ENCODE results near the gene HSPB1.

HSPB1 gene

DNA sequence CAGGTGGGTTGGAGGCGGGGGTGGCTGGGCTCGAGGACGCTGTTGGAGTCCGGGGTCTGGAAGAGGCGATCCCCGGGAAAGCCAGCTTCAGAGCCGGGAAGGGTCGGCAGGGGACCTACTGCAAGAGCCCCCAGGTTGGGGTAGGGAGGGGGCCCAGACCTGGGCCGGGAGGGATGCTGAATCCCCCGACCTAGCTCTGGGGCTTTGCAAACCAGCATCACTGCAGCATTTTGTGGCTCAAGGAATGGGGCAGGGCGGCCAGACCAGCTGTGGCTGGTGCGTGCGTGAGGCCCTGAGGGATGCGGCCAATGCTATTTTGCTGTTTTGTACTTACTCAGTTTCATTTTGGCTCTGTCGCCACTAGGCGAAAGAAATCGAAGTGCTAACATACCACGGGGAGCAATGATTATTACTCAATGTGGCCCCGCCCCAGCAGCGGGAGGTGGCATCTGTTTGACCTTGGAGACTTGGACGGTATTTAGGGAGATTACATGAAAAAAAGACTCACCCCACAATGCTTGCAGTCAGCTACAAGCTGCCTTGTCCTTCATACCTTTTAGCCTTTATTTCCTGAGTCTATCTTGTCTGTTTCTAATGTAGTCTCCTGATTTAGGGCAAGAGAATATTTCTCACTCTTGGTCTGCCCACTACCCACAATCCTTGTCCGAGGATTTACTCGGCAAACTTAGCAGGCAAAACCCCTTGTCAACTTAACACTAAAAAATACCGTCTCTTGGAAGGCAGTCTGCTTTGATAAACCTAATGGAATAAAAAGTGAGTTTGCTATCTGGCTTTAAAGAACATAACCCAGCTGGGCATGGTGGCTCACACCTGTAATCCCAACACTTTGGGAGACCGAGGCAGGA, 16.2 kb downstream of the HSPB1 start (continued):
- TF ChIP-seq SALL2 (tag by site-specific recombination; IDR thresholded peaks at IDR 0.05; ENCODE audit: borderline replicate concordance): no peak
- TF ChIP-seq ZBTB17 (tag by site-specific recombination; IDR thresholded peaks at IDR 0.05): peak; percentile 77
- TF ChIP-seq, protein P1, sequence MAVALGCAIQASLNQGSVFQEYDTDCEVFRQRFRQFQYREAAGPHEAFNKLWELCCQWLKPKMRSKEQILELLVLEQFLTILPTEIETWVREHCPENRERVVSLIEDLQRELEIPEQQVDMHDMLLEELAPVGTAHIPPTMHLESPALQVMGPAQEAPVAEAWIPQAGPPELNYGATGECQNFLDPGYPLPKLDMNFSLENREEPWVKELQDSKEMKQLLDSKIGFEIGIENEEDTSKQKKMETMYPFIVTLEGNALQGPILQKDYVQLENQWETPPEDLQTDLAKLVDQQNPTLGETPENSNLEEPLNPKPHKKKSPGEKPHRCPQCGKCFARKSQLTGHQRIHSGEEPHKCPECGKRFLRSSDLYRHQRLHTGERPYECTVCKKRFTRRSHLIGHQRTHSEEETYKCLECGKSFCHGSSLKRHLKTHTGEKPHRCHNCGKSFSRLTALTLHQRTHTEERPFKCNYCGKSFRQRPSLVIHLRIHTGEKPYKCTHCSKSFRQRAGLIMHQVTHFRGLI (tag by site-specific recombination; IDR thresholded peaks at IDR 0.05): no peak
- TF ChIP-seq ZFP3 (tag by site-specific recombination; IDR thresholded peaks at IDR 0.05; ENCODE audit: low read depth): no peak
- TF ChIP-seq ZNF623 (tag by site-specific recombination; IDR thresholded peaks at IDR 0.05): no peak
- no peak for TF ChIP-seq ZNF248 (tag by site-specific recombination; IDR thresholded peaks at IDR 0.05)
- TF ChIP-seq, protein P2, sequence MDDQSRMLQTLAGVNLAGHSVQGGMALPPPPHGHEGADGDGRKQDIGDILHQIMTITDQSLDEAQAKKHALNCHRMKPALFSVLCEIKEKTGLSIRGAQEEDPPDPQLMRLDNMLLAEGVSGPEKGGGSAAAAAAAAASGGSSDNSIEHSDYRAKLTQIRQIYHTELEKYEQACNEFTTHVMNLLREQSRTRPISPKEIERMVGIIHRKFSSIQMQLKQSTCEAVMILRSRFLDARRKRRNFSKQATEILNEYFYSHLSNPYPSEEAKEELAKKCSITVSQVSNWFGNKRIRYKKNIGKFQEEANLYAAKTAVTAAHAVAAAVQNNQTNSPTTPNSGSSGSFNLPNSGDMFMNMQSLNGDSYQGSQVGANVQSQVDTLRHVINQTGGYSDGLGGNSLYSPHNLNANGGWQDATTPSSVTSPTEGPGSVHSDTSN (CRISPR knock-in tag; IDR thresholded peaks at IDR 0.05): no peak
- no peak for TF ChIP-seq ZNF626 (tag by site-specific recombination; IDR thresholded peaks at IDR 0.05)
- TF ChIP-seq, protein P3, sequence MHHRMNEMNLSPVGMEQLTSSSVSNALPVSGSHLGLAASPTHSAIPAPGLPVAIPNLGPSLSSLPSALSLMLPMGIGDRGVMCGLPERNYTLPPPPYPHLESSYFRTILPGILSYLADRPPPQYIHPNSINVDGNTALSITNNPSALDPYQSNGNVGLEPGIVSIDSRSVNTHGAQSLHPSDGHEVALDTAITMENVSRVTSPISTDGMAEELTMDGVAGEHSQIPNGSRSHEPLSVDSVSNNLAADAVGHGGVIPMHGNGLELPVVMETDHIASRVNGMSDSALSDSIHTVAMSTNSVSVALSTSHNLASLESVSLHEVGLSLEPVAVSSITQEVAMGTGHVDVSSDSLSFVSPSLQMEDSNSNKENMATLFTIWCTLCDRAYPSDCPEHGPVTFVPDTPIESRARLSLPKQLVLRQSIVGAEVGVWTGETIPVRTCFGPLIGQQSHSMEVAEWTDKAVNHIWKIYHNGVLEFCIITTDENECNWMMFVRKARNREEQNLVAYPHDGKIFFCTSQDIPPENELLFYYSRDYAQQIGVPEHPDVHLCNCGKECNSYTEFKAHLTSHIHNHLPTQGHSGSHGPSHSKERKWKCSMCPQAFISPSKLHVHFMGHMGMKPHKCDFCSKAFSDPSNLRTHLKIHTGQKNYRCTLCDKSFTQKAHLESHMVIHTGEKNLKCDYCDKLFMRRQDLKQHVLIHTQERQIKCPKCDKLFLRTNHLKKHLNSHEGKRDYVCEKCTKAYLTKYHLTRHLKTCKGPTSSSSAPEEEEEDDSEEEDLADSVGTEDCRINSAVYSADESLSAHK (tag by site-specific recombination; IDR thresholded peaks at IDR 0.05): no peak
- no peak for TF ChIP-seq ZNF184 (tag by site-specific recombination; IDR thresholded peaks at IDR 0.05)
- TF ChIP-seq INSM2 (tag by site-specific recombination; IDR thresholded peaks at IDR 0.05): no peak
- TF ChIP-seq ZNF677 (tag by site-specific recombination; IDR thresholded peaks at IDR 0.05): no peak
- TF ChIP-seq ZNF132 (tag by site-specific recombination; IDR thresholded peaks at IDR 0.05; ENCODE audit: borderline replicate concordance): no peak
- TF ChIP-seq SP3 (tag by site-specific recombination; IDR thresholded peaks at IDR 0.05): no peak
- TF ChIP-seq BCL11B (tag by site-specific recombination; IDR thresholded peaks at IDR 0.05; ENCODE audit: low read depth): no peak
- no peak for TF ChIP-seq ZNF571 (tag by site-specific recombination; IDR thresholded peaks at IDR 0.05)
- no peak; the same call in 1 of the 2 replicates for TF ChIP-seq ZNF2 (tag by site-specific recombination; IDR thresholded peaks at IDR 0.05)
- TF ChIP-seq ZNF791 (tag by site-specific recombination; IDR thresholded peaks at IDR 0.05): no peak
- no peak for TF ChIP-seq ZNF621 (tag by site-specific recombination; IDR thresholded peaks at IDR 0.05)
- TF ChIP-seq HIC1 (tag by site-specific recombination; IDR thresholded peaks at IDR 0.05): no peak
- TF ChIP-seq, protein P4, sequence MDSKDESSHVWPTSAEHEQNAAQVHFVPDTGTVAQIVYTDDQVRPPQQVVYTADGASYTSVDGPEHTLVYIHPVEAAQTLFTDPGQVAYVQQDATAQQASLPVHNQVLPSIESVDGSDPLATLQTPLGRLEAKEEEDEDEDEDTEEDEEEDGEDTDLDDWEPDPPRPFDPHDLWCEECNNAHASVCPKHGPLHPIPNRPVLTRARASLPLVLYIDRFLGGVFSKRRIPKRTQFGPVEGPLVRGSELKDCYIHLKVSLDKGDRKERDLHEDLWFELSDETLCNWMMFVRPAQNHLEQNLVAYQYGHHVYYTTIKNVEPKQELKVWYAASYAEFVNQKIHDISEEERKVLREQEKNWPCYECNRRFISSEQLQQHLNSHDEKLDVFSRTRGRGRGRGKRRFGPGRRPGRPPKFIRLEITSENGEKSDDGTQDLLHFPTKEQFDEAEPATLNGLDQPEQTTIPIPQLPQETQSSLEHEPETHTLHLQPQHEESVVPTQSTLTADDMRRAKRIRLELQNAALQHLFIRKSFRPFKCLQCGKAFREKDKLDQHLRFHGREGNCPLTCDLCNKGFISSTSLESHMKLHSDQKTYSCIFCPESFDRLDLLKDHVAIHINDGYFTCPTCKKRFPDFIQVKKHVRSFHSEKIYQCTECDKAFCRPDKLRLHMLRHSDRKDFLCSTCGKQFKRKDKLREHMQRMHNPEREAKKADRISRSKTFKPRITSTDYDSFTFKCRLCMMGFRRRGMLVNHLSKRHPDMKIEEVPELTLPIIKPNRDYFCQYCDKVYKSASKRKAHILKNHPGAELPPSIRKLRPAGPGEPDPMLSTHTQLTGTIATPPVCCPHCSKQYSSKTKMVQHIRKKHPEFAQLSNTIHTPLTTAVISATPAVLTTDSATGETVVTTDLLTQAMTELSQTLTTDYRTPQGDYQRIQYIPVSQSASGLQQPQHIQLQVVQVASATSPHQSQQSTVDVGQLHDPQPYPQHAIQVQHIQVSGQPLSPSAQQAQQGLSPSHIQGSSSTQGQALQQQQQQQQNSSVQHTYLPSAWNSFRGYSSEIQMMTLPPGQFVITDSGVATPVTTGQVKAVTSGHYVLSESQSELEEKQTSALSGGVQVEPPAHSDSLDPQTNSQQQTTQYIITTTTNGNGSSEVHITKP (tag by site-specific recombination; IDR thresholded peaks at IDR 0.05): peak; percentile 75
- peak; percentile 27 for TF ChIP-seq ZBTB26 (tag by site-specific recombination; optimal IDR thresholded peaks at IDR 0.05)
- no peak for TF ChIP-seq ZNF544 (tag by site-specific recombination; IDR thresholded peaks at IDR 0.05)
- no peak for TF ChIP-seq ZNF558 (tag by site-specific recombination; IDR thresholded peaks at IDR 0.05)
- no peak for TF ChIP-seq ZNF112 (tag by site-specific recombination; IDR thresholded peaks at IDR 0.05)
